GM21737 (cell line): ENCODE measurements around the gene PEX3.
"Not testable (repeated sequence)": the region's sequence is repeated elsewhere in the genome, so short reads cannot be mapped to it uniquely, and the experiment has no call there.

ENCODE experiments used
- ATAC-seq: cut with Tn5 transposase; IDR thresholded peaks from one replicate; pipeline ENCODE4 v1.9.1; 2021; ENCODE audit warnings: mild to moderate bottlenecking, moderate library complexity; ENCODE audit not compliant: unreplicated experiment

PEX3 gene

DNA sequence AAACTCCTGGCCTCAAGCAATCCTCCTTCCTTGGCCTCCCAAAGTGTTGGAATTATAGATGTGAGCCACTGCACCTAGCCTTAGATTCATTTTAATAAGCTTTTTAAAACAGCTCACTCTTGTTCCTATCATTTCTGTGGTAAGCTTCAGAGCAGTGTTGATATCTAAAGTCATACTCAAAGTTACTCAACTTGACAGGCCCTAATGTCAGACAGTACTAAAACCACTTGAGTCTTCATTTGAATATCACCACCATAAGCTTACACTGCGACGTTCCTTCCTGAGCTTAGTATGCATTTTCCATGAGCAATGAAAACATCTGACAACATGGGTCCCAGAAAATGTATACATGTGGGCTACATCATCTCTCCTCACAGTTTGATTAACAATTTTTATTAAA is 54.9 kb downstream of the PEX3 start:
- no peak for ATAC-seq

DNA sequence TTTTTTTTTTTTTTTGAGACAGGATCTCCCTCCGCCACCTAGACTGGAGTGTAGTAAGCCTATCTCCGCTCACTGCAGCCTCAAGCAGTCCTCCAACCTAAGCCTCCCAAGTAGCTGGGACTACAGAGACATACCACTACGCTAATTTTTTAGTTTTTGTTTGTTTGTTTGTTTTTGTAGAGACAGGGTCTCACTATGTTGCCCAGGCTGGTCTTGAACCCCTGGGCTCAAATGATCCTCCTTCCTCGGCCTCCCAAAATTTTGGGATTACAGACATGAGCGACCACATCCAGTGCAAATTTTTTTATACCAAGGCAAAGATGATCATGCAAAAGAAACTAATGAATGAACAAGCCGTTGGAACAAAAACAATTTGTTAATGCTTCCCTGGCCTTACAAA is 55.6 kb downstream of the PEX3 start:
- no peak for ATAC-seq

DNA sequence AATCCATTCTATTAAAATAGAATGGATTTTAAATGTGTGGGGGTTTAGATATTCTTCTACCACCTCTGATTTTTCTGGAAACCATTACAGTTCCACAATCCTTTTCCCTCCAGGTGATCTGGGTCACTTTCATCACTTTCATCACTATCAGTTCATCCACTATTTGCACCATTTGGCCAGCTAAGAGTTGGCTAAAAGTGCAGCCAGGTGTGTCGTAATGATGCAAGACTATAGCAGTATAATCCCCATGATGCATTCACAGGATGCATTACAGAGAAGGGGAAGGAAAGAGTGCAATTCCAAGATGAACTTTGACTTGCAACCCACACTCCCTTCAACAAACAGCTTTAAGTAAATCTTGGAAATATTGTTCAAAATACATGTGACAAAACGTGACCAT is 56.0 kb downstream of the PEX3 start:
- no peak for ATAC-seq

DNA sequence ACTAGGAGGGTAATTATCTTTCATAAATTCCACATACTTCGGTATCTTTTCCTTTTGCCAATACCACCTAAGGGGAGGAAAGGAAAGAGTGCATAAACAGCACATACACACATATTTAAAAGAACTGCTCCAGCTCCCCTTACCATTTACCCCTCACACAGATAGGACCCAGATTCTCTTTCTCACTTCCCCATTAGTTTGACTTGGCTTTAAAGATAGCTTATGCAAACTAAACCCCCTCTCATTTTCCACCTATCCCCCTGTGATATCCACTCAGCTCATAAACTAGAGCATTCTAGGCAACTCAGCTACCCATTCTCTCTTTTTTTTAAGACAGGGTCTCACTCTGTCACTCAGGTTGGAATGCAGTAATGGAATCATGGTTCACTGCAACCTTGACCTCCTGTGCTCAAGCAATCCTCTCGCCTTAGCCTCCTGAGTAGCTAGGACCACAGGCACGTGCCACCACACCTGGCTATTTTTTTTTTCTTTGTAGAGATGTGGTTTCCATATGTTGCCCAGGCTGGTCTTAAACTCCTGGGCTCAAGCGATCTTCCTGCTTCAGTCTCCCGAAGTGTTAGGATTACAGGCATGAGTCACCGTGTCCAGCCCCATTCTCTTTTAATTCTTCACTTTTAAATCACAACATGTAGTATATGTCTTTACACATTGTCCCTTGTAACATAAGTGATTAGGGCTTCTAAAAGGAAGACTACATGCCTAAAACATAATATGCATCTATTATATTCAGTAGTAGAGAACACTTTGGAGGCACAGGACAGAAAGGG is 56.9 kb downstream of the PEX3 start:
- ATAC-seq = no peak

DNA sequence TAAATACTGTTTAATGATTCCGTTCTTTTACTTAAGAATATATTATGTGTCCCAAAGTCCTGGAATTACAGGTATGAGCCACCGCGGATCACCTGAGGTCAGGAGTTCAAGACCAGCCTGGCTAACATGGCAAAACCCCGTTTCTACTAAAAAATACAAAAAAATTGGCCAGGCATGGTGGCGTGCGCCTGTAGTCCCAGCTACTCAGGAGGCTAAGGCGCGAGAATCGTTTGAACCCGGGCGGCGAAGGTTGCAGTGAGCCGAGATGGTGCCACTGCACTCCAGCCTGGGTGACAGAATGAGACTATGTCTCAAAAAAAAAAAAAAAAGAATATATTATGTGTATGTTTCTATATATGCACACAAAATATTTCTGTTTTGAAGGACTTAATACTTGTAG is 59.7 kb downstream of the PEX3 start:
- not testable (repeated sequence) for ATAC-seq

DNA sequence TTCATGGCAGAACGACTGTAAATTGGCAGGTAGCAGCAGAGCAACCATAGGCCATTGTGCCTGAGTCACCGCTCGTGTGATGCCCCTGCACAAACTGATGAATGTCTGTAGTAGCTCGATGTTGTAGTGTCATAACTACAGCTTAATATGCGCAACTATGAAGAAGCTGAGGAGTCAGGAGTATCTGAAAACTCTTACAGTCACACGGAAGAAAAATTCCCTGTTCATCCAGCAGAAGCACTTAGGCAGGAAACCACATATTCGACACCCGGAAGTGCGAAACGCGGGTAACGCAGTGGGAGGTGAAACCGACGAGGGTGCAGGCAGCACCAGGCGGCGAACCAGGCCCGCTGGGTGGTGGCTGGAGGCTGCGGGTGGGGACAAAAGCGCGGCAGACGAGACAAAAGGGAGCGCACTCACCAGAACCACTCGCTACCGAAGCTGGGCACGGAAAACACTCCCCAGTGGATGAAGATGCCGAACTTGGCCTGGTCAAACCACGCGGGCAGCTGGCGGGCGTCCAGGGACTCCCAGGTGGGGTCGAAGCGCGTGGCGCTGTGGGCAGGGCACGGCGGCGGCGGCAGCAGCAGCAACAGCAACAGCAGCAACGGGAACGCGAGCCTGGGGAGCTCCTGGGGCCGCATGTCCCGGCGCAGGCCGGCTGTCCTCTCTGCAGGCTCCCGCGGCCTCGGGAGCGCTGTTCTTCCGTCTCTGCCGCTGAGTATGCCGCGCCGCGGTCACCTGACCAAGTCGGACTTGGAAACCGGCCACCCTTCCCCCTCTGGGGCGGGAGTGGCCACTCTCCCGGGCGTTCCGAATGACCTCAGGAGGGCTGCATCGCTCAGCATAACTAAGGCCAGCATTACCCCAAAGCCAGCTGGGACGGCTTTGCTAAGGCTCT is 60.6 kb downstream of the PEX3 start, which contains the start of gene FUCA2:
TSS of gene FUCA2 (minus strand) at position 730 of the 901 bp plus-strand sequence. CDS start at position 644, 86 bp downstream.
- peak; percentile 62 for ATAC-seq

DNA sequence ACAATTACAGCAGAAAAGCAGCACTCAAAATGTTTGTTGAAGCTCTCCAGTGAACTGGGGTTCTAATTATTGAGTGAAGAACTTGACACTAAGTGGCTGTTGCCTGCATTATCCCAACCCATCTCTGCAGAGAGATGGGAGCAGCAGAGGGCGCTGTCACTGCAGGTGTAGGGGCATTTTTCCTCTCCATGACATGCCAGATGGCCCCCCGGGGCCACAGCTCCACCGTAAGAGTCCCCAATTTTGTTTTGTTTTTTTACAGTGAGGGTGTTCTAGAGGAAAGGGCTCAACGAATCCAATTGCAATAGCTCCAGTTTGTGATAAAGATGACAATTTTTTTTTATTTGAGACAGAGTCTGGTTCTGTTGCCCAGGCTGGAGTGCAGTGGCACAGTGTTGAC is 62.8 kb downstream of the PEX3 start:
- no peak for ATAC-seq

DNA sequence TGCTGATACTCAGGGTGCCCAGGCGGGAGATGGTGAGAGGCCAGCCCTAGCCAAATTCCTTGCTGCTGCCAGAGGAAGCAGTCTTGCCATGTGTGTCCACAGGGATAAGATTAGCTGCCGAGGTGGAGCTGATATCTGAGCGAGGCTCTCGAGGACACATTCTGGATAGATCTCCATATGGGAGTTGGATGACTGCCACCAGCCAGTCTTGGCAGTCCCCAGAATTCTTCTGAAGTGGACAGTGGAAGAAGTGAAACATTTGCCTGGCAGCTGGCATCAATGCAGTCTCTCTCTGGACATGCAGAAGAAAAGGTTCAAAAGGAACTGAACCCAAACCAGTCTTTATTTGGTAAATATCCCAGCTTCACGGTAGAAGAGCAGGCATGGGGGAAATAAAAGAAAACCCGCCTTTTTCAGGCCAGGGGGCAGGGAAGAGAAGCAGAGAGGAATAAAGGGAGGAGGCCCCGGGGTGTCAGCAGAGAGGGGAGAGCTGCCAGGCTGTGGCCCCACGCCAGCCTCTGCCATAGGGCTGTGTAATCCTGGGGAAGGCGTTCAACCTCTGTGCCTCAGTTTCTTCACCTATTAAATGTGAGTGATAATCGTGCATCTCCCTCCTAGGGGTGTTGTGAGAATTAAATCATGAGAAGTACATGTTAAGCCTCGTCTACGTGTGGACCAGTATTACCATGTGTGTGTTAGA is 64.6 kb downstream of the PEX3 start:
- no peak for ATAC-seq

DNA sequence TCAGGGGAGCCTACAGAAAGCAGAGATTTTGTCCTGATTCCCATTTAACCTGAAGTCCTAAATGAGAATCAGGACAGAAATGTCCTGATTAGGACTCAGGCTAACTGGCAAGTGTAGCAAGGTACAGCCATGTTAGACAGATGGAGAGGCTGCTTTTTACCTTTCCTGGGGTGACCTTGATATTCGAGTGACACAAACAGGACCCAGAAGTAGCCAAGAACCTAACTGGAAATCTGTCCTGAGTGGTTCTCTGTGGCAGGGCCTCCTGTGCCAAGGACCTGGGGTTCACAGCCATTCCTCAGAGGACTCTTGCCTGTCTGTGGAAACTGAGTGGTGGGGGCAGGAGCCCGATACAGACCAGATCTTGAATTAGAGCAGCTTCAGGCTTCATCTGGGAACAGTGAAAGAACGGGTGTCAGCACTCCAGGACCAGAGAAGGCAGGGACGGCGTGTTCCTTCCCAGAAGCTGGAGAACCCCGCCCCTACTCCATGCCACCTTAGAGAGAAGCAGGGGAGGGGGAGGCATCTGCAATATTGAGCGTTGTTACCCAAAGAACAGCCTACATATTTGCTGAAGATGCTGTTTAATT is 65.3 kb downstream of the PEX3 start:
- ATAC-seq = no peak

DNA sequence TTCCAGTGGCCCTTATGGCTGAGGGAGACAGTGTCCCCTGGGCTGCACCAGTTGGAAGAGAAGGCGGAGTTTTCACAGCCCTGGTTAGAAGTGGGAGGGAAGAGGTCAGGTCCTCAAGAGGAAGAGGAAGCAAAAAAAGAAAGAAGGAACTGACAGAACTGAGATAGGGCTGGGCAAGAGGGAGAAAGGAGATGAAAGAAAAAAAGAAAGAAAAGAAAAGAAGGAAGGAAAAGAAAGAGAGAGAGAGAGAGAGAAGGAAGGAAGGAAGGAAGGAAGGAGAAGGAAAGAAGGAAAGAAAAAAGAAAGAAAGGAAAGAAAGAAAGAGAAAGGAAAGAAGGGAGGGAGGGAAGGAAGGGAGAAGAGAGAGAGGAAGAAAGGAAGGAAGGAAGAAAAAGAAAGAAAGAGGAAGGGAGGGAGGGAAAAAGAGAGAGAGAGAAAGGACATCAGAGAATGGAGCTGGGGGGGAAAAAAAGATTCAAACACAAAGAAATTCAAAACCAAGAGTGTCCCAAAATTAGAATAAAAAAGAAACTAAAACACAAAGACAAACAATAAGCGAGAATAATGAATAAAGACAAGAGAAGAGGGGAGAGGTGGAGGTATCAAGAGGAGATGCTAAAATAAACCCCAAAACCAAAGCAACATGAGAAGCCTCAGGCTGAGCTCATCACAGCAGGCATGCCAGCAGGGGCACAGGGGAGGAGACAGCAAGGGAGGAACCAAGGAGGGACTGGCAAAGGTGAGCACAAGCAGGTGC is 66.3 kb downstream of the PEX3 start:
- no peak for ATAC-seq

DNA sequence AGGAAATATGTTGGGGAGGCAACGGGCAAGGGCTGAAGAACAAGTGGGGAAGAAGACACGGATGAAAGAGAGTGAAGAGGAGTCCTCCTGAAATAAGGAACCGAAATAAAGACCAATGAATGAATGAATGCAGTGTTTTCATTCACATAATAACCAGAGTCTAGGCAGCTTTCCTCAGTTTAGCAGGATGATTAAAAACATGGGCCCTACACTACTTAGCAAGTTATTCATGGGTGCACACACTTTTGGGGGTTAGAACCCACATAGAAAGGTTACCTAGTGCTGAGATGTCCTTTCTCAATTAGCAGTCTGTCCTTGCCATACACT is 66.8 kb downstream of the PEX3 start:
- ATAC-seq = no peak

DNA sequence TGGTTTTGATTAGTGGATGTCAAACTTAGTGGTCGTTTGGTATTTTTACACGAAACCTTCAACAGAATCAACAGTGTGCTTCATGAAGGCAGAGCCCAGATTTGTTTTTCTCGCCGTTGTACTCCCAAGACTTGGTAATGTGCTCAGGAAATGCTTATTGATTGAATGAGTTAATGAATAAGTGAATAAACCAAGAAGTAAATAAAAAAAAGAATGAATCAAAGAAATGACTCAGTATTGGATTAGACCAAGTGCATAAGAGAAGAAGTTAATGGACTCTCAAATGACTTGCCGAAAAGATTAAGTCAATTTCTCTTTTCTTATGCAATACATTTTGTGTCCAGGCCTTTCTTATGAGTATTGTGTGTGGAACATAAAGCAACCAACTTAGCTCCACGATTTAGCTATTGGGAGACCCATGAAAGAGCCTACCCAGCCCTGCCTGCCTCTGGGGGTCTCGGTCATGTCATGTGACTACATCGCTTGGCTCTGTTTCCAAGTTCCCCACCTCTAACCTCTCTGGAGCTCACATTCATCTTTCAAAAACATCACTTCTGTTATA is 71.5 kb downstream of the PEX3 start:
- no peak for ATAC-seq

DNA sequence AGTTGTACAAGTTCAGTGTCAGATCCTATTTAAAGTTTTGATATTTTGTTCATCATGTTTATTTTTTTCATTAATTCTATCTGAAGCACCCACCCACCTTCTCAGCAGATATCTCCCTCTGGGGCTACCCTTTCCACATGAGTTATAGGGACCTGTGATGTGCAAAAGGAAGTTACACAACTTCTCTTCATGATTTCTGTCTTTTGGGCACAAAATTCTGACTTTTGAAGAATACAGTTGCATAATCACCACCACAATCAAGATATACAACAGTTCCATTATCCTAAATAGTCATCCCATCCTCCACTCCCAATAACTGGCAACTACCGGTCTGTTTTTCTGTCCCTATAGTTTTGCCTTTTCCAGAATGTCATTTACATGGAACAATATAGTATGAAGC is 74.8 kb downstream of the PEX3 start:
- no peak for ATAC-seq

DNA sequence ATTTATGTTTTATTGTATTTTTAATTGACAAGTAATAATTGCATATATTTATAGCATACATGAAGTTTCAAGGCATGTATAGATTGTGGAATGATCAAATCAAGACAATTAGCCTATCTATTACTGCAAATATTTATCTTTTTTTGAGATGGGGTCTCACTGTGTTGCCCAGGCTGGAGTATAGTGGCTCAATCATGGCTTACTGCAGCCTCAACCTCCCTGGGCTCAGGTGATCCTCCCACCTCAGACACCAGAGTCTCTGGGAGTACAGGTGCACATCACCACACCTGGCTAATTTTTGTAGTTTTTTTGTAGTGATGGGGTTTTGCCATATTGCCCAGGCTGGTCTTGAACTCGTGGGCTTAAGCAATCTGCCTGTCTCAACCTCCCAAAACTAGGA is 77.1 kb downstream of the PEX3 start:
- ATAC-seq = no peak

DNA sequence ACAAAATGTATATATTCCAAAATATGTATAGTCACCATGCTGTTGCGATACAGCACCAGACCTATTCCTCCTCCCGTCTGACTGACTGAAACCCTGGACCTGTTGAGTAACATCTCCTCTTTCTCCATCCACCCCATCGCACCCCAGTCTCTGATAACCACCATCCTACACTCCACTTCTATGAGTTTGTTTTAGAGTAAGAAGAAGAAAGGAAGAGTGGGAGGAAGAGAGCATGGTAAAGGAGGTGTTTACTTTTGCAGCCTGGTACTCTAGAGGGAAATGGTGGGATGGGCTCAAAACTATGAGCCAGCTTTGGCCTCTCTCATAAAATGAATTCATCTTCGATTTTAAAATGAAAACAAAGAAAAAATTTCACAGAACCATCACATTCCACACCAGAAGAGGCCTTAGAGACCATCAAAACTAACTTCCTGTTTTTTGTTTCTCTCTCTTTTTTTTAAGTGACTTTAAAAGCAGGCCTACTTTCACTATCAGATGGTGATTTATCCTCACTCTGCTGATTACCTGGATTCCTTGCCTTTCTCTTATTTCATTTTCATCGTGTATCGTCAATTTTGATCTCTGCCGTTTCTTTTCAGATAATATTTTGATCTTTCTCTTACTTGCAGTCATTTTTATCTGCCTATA is 77.7 kb downstream of the PEX3 start:
- ATAC-seq = no peak

DNA sequence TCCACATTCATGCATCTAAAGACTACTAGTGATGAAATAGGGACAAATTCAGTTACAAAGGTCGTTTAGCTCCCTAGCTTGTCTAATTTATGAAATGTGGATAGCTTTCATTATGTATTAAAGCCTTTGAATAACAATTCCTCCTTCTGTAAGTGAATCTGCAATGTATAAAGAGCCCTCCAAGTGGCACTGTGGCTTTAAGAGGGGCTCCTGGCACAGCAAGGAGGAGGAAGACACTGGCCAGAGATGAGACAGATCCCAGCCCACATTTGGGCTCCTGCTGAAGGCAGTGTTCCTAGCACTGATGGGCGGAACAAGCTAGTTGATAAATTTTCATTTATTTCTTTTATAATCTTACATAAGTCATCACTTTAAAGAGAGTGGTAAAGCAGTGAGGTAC is 78.5 kb downstream of the PEX3 start:
- ATAC-seq = no peak

DNA sequence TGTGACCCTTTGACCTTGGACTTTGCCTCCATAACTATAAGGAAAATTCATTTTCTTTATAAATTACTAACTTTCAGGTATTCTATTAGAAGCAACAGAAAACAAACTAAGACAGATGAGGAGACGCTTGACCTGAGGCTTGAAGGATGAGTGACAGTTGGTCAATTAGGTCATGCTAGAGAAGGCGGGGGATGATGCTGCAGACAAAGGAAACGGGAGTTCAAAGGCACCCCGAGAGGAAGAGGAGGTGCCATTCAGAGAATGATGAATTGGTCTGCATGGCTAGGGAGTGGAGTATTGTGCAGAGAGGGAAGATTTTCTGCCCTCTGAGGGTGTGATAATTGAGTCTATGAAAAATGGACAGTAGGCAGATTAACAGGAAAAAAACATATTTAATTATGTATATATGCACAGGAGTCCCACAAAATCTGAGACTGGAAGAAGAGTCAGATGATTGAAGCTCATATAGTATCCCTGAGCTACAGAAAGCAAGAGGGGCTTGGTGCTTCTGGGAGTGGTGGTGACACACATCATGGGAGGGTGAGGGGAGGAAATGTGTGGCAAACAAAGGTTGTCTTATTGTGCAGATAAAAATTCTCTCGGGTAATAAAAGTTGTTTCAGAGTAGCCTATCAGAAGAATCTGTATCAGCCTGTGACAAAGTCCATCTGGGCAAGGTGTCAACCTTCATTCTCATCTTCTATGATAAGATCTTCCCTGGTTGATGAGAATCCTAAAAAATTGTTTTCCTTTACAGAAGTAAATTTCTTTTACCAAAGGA is 81.3 kb downstream of the PEX3 start:
- no peak for ATAC-seq

DNA sequence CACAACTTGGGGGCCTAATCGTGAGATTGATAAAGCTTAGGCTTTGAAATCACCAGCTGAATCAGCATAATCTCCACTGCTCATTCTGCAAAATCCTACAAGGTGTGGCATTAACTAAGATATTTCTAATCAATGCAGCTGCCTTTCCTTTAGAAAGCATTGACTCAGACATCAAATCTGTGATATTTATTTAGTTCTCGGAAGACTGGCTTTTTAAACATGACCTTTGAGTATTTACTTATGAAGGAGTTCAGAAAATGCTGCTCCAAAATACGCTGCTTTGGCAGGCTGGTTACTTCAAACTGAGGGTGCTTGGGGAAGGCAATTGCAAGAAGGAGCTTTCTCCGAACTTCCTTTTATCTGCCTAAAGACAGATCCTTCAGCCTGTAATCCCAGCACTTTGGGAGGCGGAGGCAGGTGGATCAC is 84.6 kb downstream of the PEX3 start:
- ATAC-seq = no peak

DNA sequence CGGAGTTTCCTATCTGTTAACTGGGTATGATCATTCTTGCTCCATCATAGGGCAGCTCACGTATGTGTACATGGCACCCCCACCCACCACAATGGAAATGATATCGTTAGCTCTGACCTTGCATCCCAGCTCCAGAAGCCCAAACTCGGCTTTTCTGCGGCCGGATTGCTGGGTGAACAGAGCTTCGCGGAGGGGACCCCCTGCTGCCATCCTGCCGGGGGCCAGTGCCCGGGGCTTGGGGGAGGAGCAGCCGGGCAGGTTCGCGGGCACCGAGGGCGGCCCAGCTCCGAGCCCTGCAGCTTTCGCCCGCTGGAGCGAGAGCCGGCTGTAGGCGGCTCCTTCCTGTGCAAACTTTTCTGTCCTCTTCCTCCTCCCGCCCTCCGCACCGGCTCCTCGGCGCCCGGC is 85.9 kb downstream of the PEX3 start:
- ATAC-seq = peak; percentile 71
